Vagina (tissue), 2 donors: Measurements from ENCODE around the gene ABCF2. TPM values are rescaled to one million over a fixed set of nuclear protein-coding genes. Genes with fewer than 3 reads are reported as not detected.

ENCODE experiments used
- DNase-seq, 2 donors: peaks; one replicate each; pipeline ENCODE4 v3.0.0-alpha.2; 2017; ENCODE audit errors: extremely low spot score in 2 of 2
- H3K27ac ChIP-seq: fragments of 200-600 bp; sonication (generic); one replicate; pipeline ENCODE4 v1.5.1; 2019
- H3K27me3 ChIP-seq: fragments of 200-600 bp; sonication (generic); one replicate; pipeline ENCODE4 v1.5.1; 2019
- H3K36me3 ChIP-seq, 2 donors: fragments of 200-600 bp; sonication (generic); one replicate each; pipeline ENCODE4 v1.5.1; 2017 to 2019
- H3K4me1 ChIP-seq: fragments of 200-600 bp; sonication (generic); one replicate; pipeline ENCODE4 v1.5.1; 2019
- H3K4me3 ChIP-seq, 2 donors: fragments of 200-600 bp; sonication (generic); 1 replicate in 1 of 2; 2 replicates in 1 of 2; pipeline ENCODE4 v1.5.1; 2016 to 2019
- H3K9me3 ChIP-seq: fragments of 200-600 bp; sonication (generic); one replicate; pipeline ENCODE4 v1.5.1; 2019
- POLR2A ChIP-seq, 2 donors: fragments of 450-650 bp; IDR thresholded peaks; one replicate each; pipeline ENCODE4 v1.6.1; 2017; ENCODE audit warnings: antibody characterized with exemption in 2 of 2, mild to moderate bottlenecking in 2 of 2, moderate library complexity in 2 of 2
- POLR2AphosphoS5 ChIP-seq, 2 donors: sonication (generic); formaldehyde crosslinking; IDR thresholded peaks; one replicate each; pipeline ENCODE4 v1.9.0; 2017; ENCODE audit warnings: antibody characterized with exemption in 2 of 2, mild to moderate bottlenecking in 2 of 2, low read depth in 1 of 2; ENCODE audit not compliant: insufficient read depth in 1 of 2
- intact Hi-C: fragments of 100-400 bp; cut with DNase I; formaldehyde crosslinking; loops from one replicate; pipeline ENCODE4 v1.15.1; 2023
- total RNA-seq: library from RNA; depleted of rRNA; stranded (reverse); fragments of >200 nt; gene quantifications from one replicate; pipeline ENCODE4 v1.2.3, GENCODE V29; 2016
- TF ChIP-seq, protein P1 (sequence below), 3 experiments: fragments of 450-650 bp in 2 of 3; fragments of 200-600 bp in 1 of 3; sonication (generic) in 1 of 3; IDR thresholded peaks; one replicate each; pipeline ENCODE4 v1.5.1; 2017 to 2019; ENCODE audit warnings: antibody characterized with exemption in 3 of 3, mild to moderate bottlenecking in 2 of 3, moderate library complexity in 2 of 3

The ABCF2 gene
- total RNA-seq, 1 donor from 2014 or later = 25.3 TPM

DNA sequence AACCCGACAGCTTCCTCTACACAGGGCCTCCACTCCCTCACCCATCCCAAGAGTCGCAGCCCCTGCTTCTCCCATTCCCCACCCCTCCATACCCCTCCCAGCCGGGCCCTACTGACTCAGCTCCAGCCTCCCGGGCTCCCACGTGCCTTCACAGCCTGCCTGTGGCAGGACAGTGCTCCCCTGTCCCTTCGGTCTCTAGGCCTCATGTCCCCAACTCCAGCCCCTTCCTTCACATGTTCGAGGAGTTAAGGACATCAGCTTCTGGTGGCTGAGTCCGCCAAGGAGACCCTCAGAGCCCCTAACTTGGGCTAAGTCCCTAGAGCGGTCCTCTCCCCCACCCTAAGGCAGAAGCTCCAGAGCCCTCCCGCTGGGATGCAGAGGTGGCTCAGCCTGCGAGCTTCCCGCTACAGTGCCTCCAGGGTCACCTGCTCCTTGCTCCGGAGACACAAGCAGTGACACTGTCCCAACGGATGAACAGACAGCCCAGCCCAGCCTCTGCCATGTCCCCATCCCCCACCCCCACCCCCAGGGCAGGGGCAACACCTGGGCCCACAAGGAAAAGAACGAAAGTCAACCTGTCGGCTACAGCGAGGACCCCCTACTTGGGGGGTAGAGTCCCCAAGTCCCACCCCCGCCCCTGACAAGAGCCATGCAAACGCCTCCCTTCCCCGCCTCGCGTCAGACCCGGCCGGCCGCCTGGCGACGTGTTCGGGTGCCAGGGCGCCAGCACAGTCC is 20.8 kb upstream of the ABCF2 start:
- H3K36me3 ChIP-seq = no peaks in the 10 kb centered on the region
- H3K4me3 ChIP-seq = peak overlapping the region; percentile 56 to 64
- peaks cover 83% of the 10 kb centered on the region for H3K4me1 ChIP-seq
- intact Hi-C loops = loop anchor here (5.0 kb wide), 1 partner anchor 55 kb away; no protein-coding TSS in a partner anchor
- no peaks in the 10 kb centered on the region for H3K9me3 ChIP-seq
- no peaks in the 10 kb centered on the region for H3K27me3 ChIP-seq
- TF ChIP-seq POLR2AphosphoS5 (IDR thresholded peaks at IDR 0.05; ENCODE audit: insufficient read depth in 1 of 2, low read depth in 1 of 2) (no peak), POLR2A (IDR thresholded peaks at IDR 0.05) (no peak)
- TF ChIP-seq, protein P1, sequence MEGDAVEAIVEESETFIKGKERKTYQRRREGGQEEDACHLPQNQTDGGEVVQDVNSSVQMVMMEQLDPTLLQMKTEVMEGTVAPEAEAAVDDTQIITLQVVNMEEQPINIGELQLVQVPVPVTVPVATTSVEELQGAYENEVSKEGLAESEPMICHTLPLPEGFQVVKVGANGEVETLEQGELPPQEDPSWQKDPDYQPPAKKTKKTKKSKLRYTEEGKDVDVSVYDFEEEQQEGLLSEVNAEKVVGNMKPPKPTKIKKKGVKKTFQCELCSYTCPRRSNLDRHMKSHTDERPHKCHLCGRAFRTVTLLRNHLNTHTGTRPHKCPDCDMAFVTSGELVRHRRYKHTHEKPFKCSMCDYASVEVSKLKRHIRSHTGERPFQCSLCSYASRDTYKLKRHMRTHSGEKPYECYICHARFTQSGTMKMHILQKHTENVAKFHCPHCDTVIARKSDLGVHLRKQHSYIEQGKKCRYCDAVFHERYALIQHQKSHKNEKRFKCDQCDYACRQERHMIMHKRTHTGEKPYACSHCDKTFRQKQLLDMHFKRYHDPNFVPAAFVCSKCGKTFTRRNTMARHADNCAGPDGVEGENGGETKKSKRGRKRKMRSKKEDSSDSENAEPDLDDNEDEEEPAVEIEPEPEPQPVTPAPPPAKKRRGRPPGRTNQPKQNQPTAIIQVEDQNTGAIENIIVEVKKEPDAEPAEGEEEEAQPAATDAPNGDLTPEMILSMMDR (IDR thresholded peaks at IDR 0.05) = no peak
- H3K27ac ChIP-seq = peak overlapping the region; percentile 94
- DNase-seq = no peak

DNA sequence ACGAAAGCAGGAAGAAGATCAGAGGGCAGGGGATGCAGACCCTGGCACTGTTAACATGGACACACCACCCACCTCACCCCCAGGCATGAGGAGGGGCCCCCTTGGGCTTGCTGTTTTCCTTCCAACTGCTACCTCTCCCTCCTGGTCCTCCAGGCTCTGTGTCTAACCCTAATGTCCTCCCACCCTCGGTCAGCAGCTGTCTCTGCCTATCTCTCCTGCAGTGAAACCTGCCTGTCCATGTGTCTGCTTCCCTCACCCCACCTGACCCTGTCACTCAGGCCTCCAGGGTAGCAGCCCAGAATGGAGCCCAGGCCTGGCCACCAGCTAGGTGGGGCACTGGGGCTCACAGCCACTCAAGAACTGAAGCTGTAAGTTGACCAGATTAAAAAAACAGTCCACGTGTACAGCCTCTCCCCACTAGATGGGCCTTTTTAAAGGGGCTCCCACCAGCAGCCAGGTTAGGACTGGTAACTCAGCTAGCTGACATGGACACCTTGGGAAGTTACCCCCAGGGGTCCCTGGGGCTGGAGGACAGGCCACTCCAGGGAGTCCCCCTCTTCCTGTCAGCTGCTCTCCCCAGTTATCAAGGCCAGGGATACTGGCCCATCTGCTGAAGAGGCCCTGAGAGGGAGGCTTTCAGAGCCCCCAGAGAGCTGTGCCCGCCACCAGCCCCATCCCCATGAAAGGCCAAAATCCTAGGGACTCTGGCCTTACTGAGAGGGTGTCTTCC is 20.0 kb upstream of the ABCF2 start:
- no peaks in the 10 kb centered on the region for H3K27me3 ChIP-seq
- intact Hi-C loops = loop anchor here (5.0 kb wide), 1 partner anchor 55 kb away; no protein-coding TSS in a partner anchor
- DNase-seq = no peak
- H3K36me3 ChIP-seq = no peaks in the 10 kb centered on the region
- H3K4me1 ChIP-seq = peaks cover 79% of the 10 kb centered on the region
- H3K4me3 ChIP-seq = peak overlapping the region; percentile 56 to 64
- no peaks in the 10 kb centered on the region for H3K9me3 ChIP-seq
- no peak for TF ChIP-seq POLR2A (IDR thresholded peaks at IDR 0.05)
- TF ChIP-seq POLR2AphosphoS5 (IDR thresholded peaks at IDR 0.05; ENCODE audit: insufficient read depth in 1 of 2, low read depth in 1 of 2) = no peak
- TF ChIP-seq, protein P1 (IDR thresholded peaks at IDR 0.05) = no peak
- peak overlapping the region; percentile 94 for H3K27ac ChIP-seq

DNA sequence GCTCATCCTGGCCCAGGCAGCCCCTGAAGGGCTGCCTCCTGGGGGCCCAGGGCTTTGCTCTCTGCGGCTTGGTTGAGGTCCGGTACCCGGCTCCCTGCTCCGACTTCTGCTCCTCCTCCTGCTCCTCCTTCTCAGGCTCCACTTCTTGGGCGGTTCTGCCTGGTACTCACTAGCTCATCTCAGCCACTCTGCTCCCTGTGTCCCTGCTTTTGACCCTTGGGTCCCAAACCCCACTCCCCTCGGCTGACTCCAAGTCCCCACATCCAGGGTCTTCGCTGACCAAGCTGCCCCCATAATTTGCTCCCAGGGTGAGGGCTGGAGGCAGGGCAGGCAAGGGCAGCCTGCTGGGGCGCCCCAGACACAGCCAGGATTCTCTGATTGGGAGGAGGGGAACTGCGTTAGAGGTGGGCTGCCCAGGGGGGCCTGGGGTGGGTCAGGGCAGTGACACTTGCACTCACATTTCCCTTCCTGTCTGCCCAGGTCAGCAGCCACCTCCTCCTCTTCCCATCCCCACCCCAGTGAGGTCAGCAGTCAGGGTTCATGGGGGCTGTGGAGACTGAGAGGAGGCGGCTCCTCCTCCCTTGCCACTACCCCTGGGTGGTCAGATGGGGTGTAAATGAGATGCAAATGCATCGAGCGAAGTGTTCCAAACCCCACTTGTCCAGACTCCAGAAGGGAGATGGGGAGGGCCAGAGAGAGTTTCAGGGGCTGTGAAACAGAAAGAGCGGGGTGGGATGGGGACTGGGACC is 19.3 kb upstream of the ABCF2 start:
- Histone ChIP-seq H3K27ac (peak overlapping the region; percentile 94), H3K4me1 (peaks cover 77% of the 10 kb centered on the region), H3K4me3 (peak overlapping the region; percentile 36 to 64), H3K36me3 (no peaks in the 10 kb centered on the region), H3K9me3 (no peaks in the 10 kb centered on the region), H3K27me3 (no peaks in the 10 kb centered on the region)
- intact Hi-C loops = loop anchor here (5.0 kb wide), 1 partner anchor 56 kb away; no protein-coding TSS in a partner anchor
- TF ChIP-seq, protein P1 (IDR thresholded peaks at IDR 0.05) = no peak
- TF ChIP-seq POLR2A (IDR thresholded peaks at IDR 0.05) (no peak), POLR2AphosphoS5 (IDR thresholded peaks at IDR 0.05; ENCODE audit: insufficient read depth in 1 of 2, low read depth in 1 of 2) (no peak)
- DNase-seq = no peak

DNA sequence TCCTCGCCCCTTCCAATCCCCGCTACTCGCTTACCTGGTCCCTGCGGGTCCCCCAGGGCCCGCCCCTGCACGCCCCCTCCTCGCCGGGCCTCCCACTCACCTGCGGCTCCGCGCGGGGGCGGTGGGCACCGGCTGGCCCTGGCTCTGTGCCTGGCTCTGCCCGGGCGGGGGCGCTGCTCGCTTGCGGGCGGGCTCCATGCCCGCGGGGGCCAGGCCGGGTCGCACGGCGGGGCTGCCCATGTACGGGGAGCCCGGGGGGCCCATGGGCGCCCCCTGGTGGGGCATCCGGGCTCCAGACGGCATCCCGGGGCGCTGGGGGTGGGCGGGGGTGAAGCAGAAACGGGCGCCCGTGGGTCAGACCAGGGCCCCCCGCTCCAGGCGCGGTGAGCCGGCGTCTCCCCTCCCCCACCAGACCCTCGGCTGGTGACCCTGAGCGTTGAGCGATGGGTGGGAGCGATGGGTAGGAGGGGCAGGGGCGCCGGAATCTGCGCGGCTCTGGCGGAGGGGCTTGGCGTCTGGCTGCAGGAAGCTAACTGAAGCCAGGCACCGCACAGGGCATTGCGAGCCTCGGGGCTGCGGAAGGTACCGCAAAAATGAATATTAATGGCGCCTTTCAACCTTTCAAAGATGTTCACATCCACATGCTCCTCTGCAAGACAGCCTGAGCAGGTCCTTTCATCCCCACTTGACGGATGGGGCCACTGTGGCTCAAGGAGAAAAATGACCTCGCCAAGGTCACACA is 18.5 kb upstream of the ABCF2 start:
- Histone ChIP-seq H3K4me3 (peak overlapping the region; percentile 36 to 47), H3K36me3 (no peaks in the 10 kb centered on the region), H3K4me1 (peaks cover 69% of the 10 kb centered on the region), H3K9me3 (no peaks in the 10 kb centered on the region), H3K27ac (peak overlapping the region; percentile 94), H3K27me3 (no peaks in the 10 kb centered on the region)
- TF ChIP-seq POLR2AphosphoS5 (IDR thresholded peaks at IDR 0.05; ENCODE audit: insufficient read depth in 1 of 2, low read depth in 1 of 2) = no peak
- TF ChIP-seq, protein P1 (IDR thresholded peaks at IDR 0.05) = peak; percentile 13 to 71 (median 23)
- intact Hi-C loops = loop anchor here (5.0 kb wide), 1 partner anchor 57 kb away; no protein-coding TSS in a partner anchor
- no peak for DNase-seq
